Jurkat, Clone E6-1 (cell line): ENCODE data around the gene ARHGDIA.
"Not testable (repeated sequence)": the region's sequence is repeated elsewhere in the genome, so short reads cannot be mapped to it uniquely, and the experiment has no call there.

ENCODE experiments used
- DNase-seq: peaks from one replicate; pipeline ENCODE4 v3.0.0-alpha.2; 2011; ENCODE audit warnings: low read depth, low spot score
- H3K4me3 ChIP-seq: 2 replicates; pipeline ENCODE4 v1.5.1; 2011; ENCODE audit warnings: mild to moderate bottlenecking, low read length, control low read depth, moderate library complexity

The ARHGDIA gene

DNA sequence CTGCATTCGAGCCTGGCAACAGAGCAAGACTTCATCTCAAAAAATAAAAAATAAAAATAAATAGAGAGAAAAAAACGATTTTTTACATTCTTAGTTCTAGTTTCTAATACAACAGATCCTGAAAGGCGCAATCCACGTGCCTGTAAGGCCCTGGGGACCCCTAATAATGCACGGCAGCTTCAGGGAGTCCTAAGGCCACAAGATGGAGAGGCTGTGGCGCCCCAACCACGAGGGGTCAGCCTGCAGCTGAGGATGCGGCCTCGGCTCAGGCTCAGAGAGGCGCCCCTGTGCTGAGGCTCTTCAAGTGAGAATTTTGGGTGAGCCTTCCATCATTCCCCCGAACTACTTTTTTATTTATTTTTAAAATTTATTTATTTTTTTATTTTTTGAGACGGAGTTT is 21.7 kb downstream of the ARHGDIA start:
- no peak overlapping the region for H3K4me3 ChIP-seq
- no peak for DNase-seq

- DNase-seq: no peak
- H3K4me3 ChIP-seq: no peak overlapping the region
These were observed 24.1 kb downstream of the ARHGDIA start for GRCh38 chr17:81846743-81847689.

DNA sequence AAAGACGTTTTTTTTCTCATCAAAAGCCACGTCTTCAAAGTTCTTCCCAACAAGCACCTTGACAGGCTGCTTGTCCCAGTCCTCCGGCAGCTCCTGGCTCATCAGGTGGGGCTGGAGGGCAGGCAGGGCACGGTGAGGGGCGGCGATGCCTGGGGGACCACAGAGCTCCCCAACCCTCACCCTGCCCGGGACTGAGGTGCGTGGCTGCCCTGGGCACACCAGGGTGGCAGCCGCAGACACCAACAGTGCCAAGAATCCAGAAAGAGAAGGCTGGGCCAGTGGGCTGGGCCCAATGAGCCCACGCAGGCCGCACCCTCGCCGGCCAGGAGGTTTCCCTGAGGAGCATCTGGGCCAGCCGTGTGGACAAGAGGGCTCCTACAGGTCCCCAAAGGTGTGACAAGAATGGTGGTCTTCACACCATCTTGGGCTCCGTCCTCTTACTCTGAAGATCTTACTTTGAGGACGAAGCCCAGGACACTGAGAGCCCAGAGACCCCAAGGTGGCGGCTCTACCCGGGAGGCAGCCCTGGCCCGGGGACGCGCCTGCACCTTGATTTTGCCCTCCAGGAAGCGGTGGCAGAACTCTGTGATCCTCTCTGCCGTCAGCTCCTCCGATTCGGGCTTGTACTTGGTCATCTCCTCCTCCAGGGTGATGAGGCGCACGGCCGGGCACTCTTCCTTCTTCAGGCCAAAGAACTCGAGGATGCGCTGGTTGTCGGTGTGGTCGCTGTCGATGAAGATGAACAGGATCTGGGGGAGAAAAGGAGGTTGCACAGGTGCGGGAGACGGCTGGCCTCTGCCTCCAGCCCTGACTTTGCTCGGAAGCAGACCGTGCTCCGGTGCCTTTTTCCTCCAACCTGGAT is 25.0 kb downstream of the ARHGDIA start:
- no peak overlapping the region for H3K4me3 ChIP-seq

GRCh38 chr17:81845361-81845760 is 25.8 kb downstream of the ARHGDIA start:
- DNase-seq: no peak
- no peak overlapping the region for H3K4me3 ChIP-seq

More for the DNA sequence above, 25.0 kb downstream of the ARHGDIA start:
- DNase-seq: no peak

- DNase-seq: no peak
These were observed 26.2 kb downstream of the ARHGDIA start for GRCh38 chr17:81844887-81845286.

DNA sequence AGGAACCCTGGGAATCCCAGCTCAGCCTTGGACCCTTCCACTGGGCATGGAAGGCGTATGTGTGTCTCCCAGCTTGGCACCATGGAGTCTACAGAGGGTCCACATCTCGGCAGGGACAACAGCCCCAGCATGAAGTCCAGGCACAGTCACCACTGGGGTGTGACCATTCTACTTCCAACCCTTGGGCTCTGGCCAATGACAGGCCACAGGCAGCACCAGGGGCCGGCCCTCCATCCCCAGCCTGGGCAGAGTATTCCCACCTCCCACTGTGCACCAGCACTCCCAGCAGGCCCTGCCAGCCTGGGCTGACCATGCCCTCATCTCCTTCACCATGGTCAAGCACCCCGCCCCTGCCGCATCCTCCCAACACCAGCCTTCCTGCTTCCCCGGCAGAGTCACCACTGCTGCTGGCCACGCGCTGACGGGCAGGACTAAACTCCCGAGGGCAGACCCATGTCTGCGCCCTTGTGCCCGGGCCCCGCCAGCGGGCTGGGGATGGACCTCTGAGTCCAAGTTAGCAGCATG is 26.7 kb downstream of the ARHGDIA start:
- no peak overlapping the region for H3K4me3 ChIP-seq
- DNase-seq: no peak

More at GRCh38 chr17:81844887-81845286, 26.2 kb downstream of the ARHGDIA start:
- H3K4me3 ChIP-seq: no peak overlapping the region

DNA sequence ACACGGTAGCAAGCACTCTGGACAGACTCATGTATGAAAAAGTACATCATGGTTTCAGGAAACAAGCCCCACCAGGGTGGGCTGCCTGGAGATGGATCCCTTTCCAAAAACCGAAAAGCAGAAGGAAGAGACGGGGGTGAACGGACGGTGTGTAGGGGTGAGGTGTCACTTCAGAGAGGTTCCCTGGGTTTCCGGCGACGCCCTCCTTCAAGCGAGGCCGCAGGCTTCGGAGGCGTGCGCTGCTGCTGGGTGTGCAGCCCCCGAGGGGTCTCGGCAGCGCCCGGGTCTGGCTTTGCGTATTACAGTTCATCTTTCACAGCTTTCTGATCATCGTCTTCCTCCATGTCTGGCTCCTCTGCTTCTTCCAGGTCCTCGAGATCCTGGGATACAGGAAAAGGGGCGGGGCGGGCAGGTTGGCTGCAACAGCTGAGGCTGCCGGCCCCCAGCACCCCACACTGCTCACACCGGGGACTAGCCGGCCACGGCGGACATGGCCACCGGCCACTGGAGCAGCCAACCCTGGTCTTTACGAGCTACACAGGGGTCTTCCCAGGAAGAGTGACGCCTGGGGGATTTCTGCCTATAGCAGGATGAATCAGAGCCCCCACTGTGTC is 27.3 kb downstream of the ARHGDIA start:
- no peak for DNase-seq
- H3K4me3 ChIP-seq: no peak overlapping the region

- DNase-seq: no peak
- no peak overlapping the region for H3K4me3 ChIP-seq
These were observed 28.2 kb downstream of the ARHGDIA start for GRCh38 chr17:81842725-81843504.

GRCh38 chr17:81842378-81842724 is 28.8 kb downstream of the ARHGDIA start:
- H3K4me3 ChIP-seq: no peak overlapping the region
- DNase-seq: no peak

- peak; percentile 41 for DNase-seq
- no peak overlapping the region for H3K4me3 ChIP-seq
These were observed 29.3 kb downstream of the ARHGDIA start for GRCh38 chr17:81841866-81842265.

GRCh38 chr17:81840826-81841778 is 30.0 kb downstream of the ARHGDIA start:
- no peak overlapping the region for H3K4me3 ChIP-seq
- DNase-seq: no peak

GRCh38 chr17:81840059-81840458 is 31.1 kb downstream of the ARHGDIA start:
- H3K4me3 ChIP-seq, DNase-seq: not testable (repeated sequence)

DNA sequence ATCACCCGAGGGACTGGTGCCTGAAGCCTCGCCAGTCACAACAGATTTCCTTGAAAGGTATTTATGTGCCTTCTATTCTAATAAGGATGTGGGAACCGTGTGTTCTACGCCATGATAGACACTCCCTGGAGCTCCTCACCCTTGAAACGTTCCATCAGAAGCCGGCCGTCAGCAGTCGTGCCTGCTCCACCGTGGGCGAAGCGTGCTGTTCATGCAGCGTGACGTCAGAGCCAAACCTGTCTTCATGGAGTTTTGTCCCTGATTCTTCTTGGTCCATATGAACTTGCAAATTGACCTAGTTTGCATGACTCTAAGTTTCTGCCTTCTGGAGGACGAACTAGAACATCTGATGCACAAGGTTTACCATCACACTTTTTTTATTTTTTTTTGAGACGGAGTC is 31.8 kb downstream of the ARHGDIA start:
- no peak overlapping the region for H3K4me3 ChIP-seq
- DNase-seq: no peak

DNA sequence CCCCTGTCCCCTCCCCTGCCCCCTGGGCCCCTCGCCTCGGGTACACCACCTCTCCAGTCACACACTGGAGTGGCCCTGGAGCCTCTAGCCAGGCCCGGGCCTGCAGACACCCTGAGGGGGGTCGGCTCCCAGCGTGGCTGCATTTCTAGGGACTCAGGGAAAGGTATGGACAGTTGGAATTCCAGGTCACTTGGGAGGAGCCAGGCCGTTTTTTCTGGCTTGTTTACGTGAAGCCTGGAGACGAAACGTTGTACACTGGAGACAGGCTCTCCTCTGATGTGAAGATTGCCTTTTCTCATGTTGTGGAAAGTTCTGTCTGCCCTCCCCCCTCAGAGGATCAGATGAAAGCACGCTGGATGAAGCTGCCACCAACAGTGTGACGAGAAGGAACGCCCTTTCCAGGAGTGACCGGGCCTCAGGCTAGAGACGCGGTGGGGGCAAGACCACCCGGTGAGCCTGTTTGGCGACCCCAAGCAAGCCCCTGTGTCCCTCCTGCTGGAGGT is 32.3 kb downstream of the ARHGDIA start:
- no peak for DNase-seq
- no peak overlapping the region for H3K4me3 ChIP-seq

- no peak for DNase-seq
These were observed 33.5 kb downstream of the ARHGDIA start for GRCh38 chr17:81837641-81838040.

GRCh38 chr17:81834831-81835267 is 36.3 kb downstream of the ARHGDIA start, which contains the start of gene PPP1R27:
Gene PPP1R27 (minus strand): TSS chr17:81835050. CDS start chr17:81834953, 97 bp downstream.
- H3K4me3 ChIP-seq: peak within 1 kb of the TSS; percentile 80
- no peak for DNase-seq

More at GRCh38 chr17:81837641-81838040, 33.5 kb downstream of the ARHGDIA start:
- no peak overlapping the region for H3K4me3 ChIP-seq
